ENCODE measurements around the gene ESPN.
"Not testable (repeated sequence)": the region's sequence is repeated elsewhere in the genome, so short reads cannot be mapped to it uniquely, and the experiment has no call there.

DNA sequence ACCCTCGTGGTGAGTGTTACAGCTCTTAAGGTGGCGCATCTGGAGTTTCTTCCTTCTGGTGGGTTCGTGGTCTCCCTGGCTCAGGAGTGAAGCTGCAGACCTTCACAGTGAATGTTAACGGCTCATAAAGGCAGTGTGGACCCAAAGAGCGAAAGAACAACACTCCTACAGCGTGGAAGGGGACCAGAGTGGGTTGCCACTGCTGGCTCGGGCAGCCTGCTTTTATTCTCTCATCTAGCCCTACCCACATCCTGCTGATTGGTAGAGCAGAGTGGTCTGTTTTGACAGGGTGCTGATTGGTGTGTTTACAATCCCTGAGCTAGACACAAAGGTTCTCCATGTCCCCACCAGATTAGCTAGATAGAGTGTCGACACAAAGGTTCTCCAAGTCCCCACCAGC lies 29.4 kb upstream of the ESPN start:
- TF ChIP-seq EZH2phosphoT487 (IDR thresholded peaks at IDR 0.05; ENCODE audit: borderline replicate concordance, low read depth, low read length) = not testable (repeated sequence)
- TF ChIP-seq, protein P1, sequence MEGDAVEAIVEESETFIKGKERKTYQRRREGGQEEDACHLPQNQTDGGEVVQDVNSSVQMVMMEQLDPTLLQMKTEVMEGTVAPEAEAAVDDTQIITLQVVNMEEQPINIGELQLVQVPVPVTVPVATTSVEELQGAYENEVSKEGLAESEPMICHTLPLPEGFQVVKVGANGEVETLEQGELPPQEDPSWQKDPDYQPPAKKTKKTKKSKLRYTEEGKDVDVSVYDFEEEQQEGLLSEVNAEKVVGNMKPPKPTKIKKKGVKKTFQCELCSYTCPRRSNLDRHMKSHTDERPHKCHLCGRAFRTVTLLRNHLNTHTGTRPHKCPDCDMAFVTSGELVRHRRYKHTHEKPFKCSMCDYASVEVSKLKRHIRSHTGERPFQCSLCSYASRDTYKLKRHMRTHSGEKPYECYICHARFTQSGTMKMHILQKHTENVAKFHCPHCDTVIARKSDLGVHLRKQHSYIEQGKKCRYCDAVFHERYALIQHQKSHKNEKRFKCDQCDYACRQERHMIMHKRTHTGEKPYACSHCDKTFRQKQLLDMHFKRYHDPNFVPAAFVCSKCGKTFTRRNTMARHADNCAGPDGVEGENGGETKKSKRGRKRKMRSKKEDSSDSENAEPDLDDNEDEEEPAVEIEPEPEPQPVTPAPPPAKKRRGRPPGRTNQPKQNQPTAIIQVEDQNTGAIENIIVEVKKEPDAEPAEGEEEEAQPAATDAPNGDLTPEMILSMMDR (conservative IDR thresholded peaks at IDR 0.05; ENCODE audit: low read length) = not testable (repeated sequence)

All from OCI-LY7 (cell line).